Activated CD4-positive, alpha-beta T cell treated with anti-CD3 and anti-CD28 coated beads for 24 hours (primary cell): ENCODE measurements around the gene DNMT1.

ENCODE experiments used
- DNase-seq, 2 donors: peaks; one replicate each; pipeline ENCODE4 v3.0.0-alpha.2; 2020; ENCODE audit warnings: low read depth in 2 of 2

The DNMT1 gene

GRCh38 chr19:10113964-10114650 is 80.6 kb downstream of the DNMT1 start:
- DNase-seq: no peak

- DNase-seq: no peak
These were observed 81.2 kb downstream of the DNMT1 start for GRCh38 chr19:10113592-10113963.

- DNase-seq: peak; percentile 61 to 68
These were observed 81.7 kb downstream of the DNMT1 start for GRCh38 chr19:10112895-10113591.

GRCh38 chr19:10112037-10112761 is 82.6 kb downstream of the DNMT1 start:
- DNase-seq: no peak

GRCh38 chr19:10111405-10111811 is 83.3 kb downstream of the DNMT1 start, which contains the start of gene P2RY11:
P2RY11 (plus strand) TSS chr19:10111693; CDS start chr19:10111722, 29 bp downstream.
- no peak for DNase-seq

- no peak for DNase-seq
These were observed 83.8 kb downstream of the DNMT1 start for GRCh38 chr19:10110972-10111317.

- DNase-seq: no peak
These were observed 84.4 kb downstream of the DNMT1 start for GRCh38 chr19:10110076-10110971.

- no peak for DNase-seq
These were observed 85.2 kb downstream of the DNMT1 start for GRCh38 chr19:10109528-10109927.

GRCh38 chr19:10107817-10108367 is 86.9 kb downstream of the DNMT1 start:
- no peak for DNase-seq

GRCh38 chr19:10107254-10107653 is 87.5 kb downstream of the DNMT1 start:
- no peak for DNase-seq

GRCh38 chr19:10106100-10106936 is 88.4 kb downstream of the DNMT1 start, which contains the start of gene PPAN:
PPAN (plus strand) TSS chr19:10106362; CDS start chr19:10106395, 33 bp downstream.
- DNase-seq: peak; percentile 95 to 98

GRCh38 chr19:10105509-10106099 is 89.1 kb downstream of the DNMT1 start:
- DNase-seq: peak; percentile 74 to 75

- DNase-seq: peak in 1 of 2 donors; percentile 64
These were observed 89.9 kb downstream of the DNMT1 start for GRCh38 chr19:10104665-10105508.

- no peak for DNase-seq
These were observed 90.6 kb downstream of the DNMT1 start for GRCh38 chr19:10104130-10104513.

GRCh38 chr19:10102787-10103236 is 91.9 kb downstream of the DNMT1 start:
- no peak for DNase-seq

- DNase-seq: no peak
These were observed 94.5 kb downstream of the DNMT1 start for GRCh38 chr19:10100163-10100785.

GRCh38 chr19:10096615-10096963 is 98.2 kb downstream of the DNMT1 start:
- no peak for DNase-seq

- peak; percentile 80 to 81 for DNase-seq
These were observed 98.7 kb downstream of the DNMT1 start for GRCh38 chr19:10095948-10096614.
